IMR-90 (cell line): ENCODE measurements around the gene ZKSCAN1. TPM values are rescaled to one million over a fixed set of nuclear protein-coding genes. Genes with fewer than 3 reads are reported as not detected.

Experiments
- ATAC-seq: fragments of 200-7000 bp; cut with Tn5 transposase; 2 replicates; pipeline ENCODE4 v1.9.1; 2020; ENCODE audit warnings: low read depth, mild to moderate bottlenecking, moderate library complexity
- BruUV-seq: library from RNA; stranded (reverse); fragments of 400-500 nt; replicated peaks from 2 replicates; lab custom pipeline; 2021; lab: Mats Ljungman, UMichigan
- CTCF ChIA-PET: fragments of 300-600 bp; formaldehyde crosslinking; extraction: SDS; loops from one replicate; lab custom pipeline; 2021; ENCODE audit warnings: antibody characterized with exemption; lab: Yijun Ruan, JAX
- POLR2A ChIA-PET: fragments of 300-600 bp; sonication (Branson Sonifier 250); formaldehyde crosslinking; loops from one replicate; lab custom pipeline; 2022; ENCODE audit warnings: antibody characterized with exemption; ENCODE audit not compliant: unreplicated experiment; lab: Charles Lee
- DNase-seq: peaks from one replicate; pipeline ENCODE4 v3.0.0; 2013
- H2AFZ ChIP-seq: replicated peaks from 2 replicates; pipeline ENCODE3; 2013; ENCODE audit warnings: low read length, mild to moderate bottlenecking; ENCODE audit not compliant: poor library complexity
- H2AK5ac ChIP-seq: 2 replicates; pipeline ENCODE4 v1.6.1; 2013; ENCODE audit warnings: low read depth, low read length, inconsistent platforms
- H2AK9ac ChIP-seq: replicated peaks from 2 replicates; pipeline ENCODE3; 2013; ENCODE audit warnings: mild to moderate bottlenecking, low read depth, low read length, moderate library complexity; ENCODE audit not compliant: poor library complexity
- H2BK120ac ChIP-seq: 2 replicates; pipeline ENCODE4 v1.6.1; 2013; ENCODE audit warnings: low read depth, low read length, inconsistent platforms
- H2BK15ac ChIP-seq: 3 replicates; pipeline ENCODE4 v1.6.1; 2013; ENCODE audit warnings: low read depth, low read length, inconsistent platforms
- H2BK20ac ChIP-seq: 2 replicates; pipeline ENCODE4 v1.6.1; 2013; ENCODE audit warnings: low read depth, mild to moderate bottlenecking, inconsistent platforms, low read length, moderate library complexity
- H2BK5ac ChIP-seq: 2 replicates; pipeline ENCODE4 v1.6.1; 2013; ENCODE audit warnings: mild to moderate bottlenecking, low read depth, low read length, inconsistent platforms; ENCODE audit not compliant: poor library complexity, severe bottlenecking
- H3K14ac ChIP-seq: replicated peaks from 2 replicates; pipeline ENCODE4 v1.6.1; 2013; ENCODE audit warnings: low read depth, low read length, inconsistent platforms
- H3K18ac ChIP-seq: 2 replicates; pipeline ENCODE4 v1.6.1; 2013; ENCODE audit warnings: low read depth, low read length, control low read depth
- H3K23ac ChIP-seq: 2 replicates; pipeline ENCODE4 v1.6.1; 2013; ENCODE audit warnings: low read depth, low read length, inconsistent platforms
- H3K27ac ChIP-seq: 2 replicates; pipeline ENCODE4 v1.5.1; 2013; ENCODE audit warnings: mild to moderate bottlenecking, control low read depth, low read length; ENCODE audit not compliant: insufficient read depth
- H3K27me3 ChIP-seq: 2 replicates; pipeline ENCODE4 v1.6.1; 2013; ENCODE audit warnings: low read length; ENCODE audit not compliant: control insufficient read depth, insufficient read depth
- H3K36me3 ChIP-seq: 2 replicates; pipeline ENCODE4 v1.6.1; 2013; ENCODE audit warnings: low read length, mixed read lengths; ENCODE audit not compliant: control insufficient read depth, insufficient read depth
- H3K4ac ChIP-seq: 2 replicates; pipeline ENCODE4 v1.6.1; 2013; ENCODE audit warnings: low read depth, low read length, inconsistent platforms
- H3K4me1 ChIP-seq: 2 replicates; pipeline ENCODE4 v1.6.1; 2013; ENCODE audit warnings: low read length, mixed read lengths; ENCODE audit not compliant: control insufficient read depth, insufficient read depth
- H3K4me2 ChIP-seq: 2 replicates; pipeline ENCODE4 v1.6.1; 2013; ENCODE audit warnings: low read depth, mild to moderate bottlenecking, control low read depth, low read length, moderate library complexity
- H3K4me3 ChIP-seq: 2 replicates; pipeline ENCODE4 v1.5.1; 2013; ENCODE audit warnings: low read depth, mild to moderate bottlenecking, control low read depth, low read length, moderate library complexity; ENCODE audit not compliant: insufficient read depth
- H3K56ac ChIP-seq: 2 replicates; pipeline ENCODE4 v1.6.1; 2013; ENCODE audit warnings: low read length, inconsistent platforms; ENCODE audit not compliant: insufficient read depth; ENCODE audit errors: extremely low read depth
- H3K79me1 ChIP-seq, 2 experiments: 2 replicates each; pipeline ENCODE4 v1.6.1; 2013; ENCODE audit warnings: low read length in 2 of 2, inconsistent platforms in 1 of 2, low read depth in 1 of 2
- H3K9ac ChIP-seq: 2 replicates; pipeline ENCODE4 v1.6.1; 2013; ENCODE audit warnings: low read depth, low read length, control low read depth
- H3K9me1 ChIP-seq: 2 replicates; pipeline ENCODE4 v1.6.1; 2013; ENCODE audit warnings: low read length, inconsistent platforms; ENCODE audit not compliant: insufficient read depth
- H3K9me3 ChIP-seq: 2 replicates; pipeline ENCODE4 v1.6.1; 2013; ENCODE audit warnings: low read length; ENCODE audit not compliant: control insufficient read depth, insufficient read depth
- H4K20me1 ChIP-seq: 2 replicates; pipeline ENCODE4 v1.6.1; 2013; ENCODE audit warnings: low read length, inconsistent platforms; ENCODE audit not compliant: insufficient read depth
- H4K5ac ChIP-seq: 2 replicates; pipeline ENCODE4 v1.6.1; 2013; ENCODE audit warnings: mild to moderate bottlenecking, low read depth, low read length, control low read depth
- H4K8ac ChIP-seq, 2 experiments: 2 replicates each; pipeline ENCODE4 v1.6.1; 2013; ENCODE audit warnings: low read depth in 2 of 2, low read length in 2 of 2, control low read depth in 1 of 2, inconsistent platforms in 1 of 2
- H4K91ac ChIP-seq: 2 replicates; pipeline ENCODE4 v1.6.1; 2013; ENCODE audit warnings: low read depth, low read length, inconsistent platforms; ENCODE audit not compliant: insufficient read depth
- RCOR1 ChIP-seq: IDR thresholded peaks from 2 replicates; pipeline ENCODE4 v1.6.1; 2012; ENCODE audit warnings: mild to moderate bottlenecking, low read length, improper control_type of control experiment; ENCODE audit not compliant: insufficient replicate concordance
- WGBS, 2 experiments: methylation state at CpG; one replicate each; pipeline versions ENCODE4 v1.1.5 to v1.1.7; 2013; ENCODE audit warnings: missing lambda C conversion rate in 2 of 2; ENCODE audit not compliant: insufficient read length in 1 of 2; ENCODE audit errors: extremely low coverage in 2 of 2; 5-methylcytosine and 5-hydroxymethylcytosine counted together
- dilution Hi-C: fragments of 300-500 bp; cut with HindIII; formaldehyde crosslinking; loops from one replicate; pipeline ENCODE4 v1.14.3; 2018; ENCODE audit warnings: low sequenced_read_pairs; ENCODE audit not compliant: unreplicated experiment
- in situ Hi-C: fragments of 300-500 bp; cut with MboI; formaldehyde crosslinking; loops from 3 replicates; pipeline ENCODE4 v1.14.3; 2019; ENCODE audit warnings: low sequenced_read_pairs, inconsistent platforms, mixed read lengths
- intact Hi-C: fragments of 100-400 bp; cut with micrococcal nuclease; formaldehyde crosslinking; loops from 2 replicates; pipeline ENCODE4 v1.10.0; 2022
- polyA plus RNA-seq, 3 experiments: library from polyadenylated mRNA; depleted of rRNA; stranded (reverse); fragments of >200 nt; gene quantifications; 2 replicates each; pipeline ENCODE4 v1.2.3, GENCODE V29; 2012; ENCODE audit warnings: low replicate concordance in 1 of 3
- total RNA-seq: library from RNA; depleted of rRNA; stranded (reverse); fragments of >200 nt; gene quantifications from 2 replicates; pipeline ENCODE4 v1.2.3, GENCODE V29; 2012

Gene ZKSCAN1
- total and polyA plus RNA-seq, 2 of the 4 experiments (the other 2 are of a cell fraction) = 13.7 to 40.7 TPM

GRCh38 chr7:99992330-99993038 is 22.9 kb upstream of the ZKSCAN1 start:
- ATAC-seq (no peak), DNase-seq (no peak)
- no peaks in the 10 kb centered on the region for H3K36me3 ChIP-seq
- H4K5ac ChIP-seq = no peak overlapping the region
- H2AK5ac ChIP-seq = no peak overlapping the region
- no peak overlapping the region for H3K56ac ChIP-seq
- no peaks in the 10 kb centered on the region for H4K20me1 ChIP-seq
- no peak overlapping the region for H4K8ac ChIP-seq
- no peak overlapping the region for H2AK9ac ChIP-seq
- no peak overlapping the region for H3K18ac ChIP-seq
- dilution Hi-C loops (no loop called here), intact Hi-C loops (loop anchor here (5.0 kb wide), 1 partner anchor 375 kb away; the partner anchor contains the start of gene ZSCAN25), in situ Hi-C loops (loop anchor here (5.0 to 25.0 kb wide), 3 partner anchors 60 to 1295 kb away; no protein-coding TSS in a partner anchor)
- H3K9me3 ChIP-seq = no peaks in the 10 kb centered on the region
- H3K27ac ChIP-seq = no peak overlapping the region
- no peak overlapping the region for H4K91ac ChIP-seq
- no peaks in the 10 kb centered on the region; the same call in 1 of the 2 replicates for H3K4me1 ChIP-seq
- H3K14ac ChIP-seq = no peak overlapping the region
- no peak overlapping the region for H3K4me3 ChIP-seq
- 75% methylated on average over 15 of the region's 21 CpGs; no CpG with 5 or more reads in 1 of the 2 experiments for WGBS, 2 experiments
- no TSS peak for BruUV-seq
- no peak overlapping the region for H2BK15ac ChIP-seq
- no peak for TF ChIP-seq RCOR1
- H3K79me1 ChIP-seq = no peaks in the 10 kb centered on the region
- no peak overlapping the region for H3K9ac ChIP-seq
- CTCF ChIA-PET = no interaction called here
- H2AFZ ChIP-seq = no peak overlapping the region
- H3K4ac ChIP-seq = no peak overlapping the region
- no peak overlapping the region for H2BK5ac ChIP-seq
- H3K27me3 ChIP-seq = peaks cover 6% of the 10 kb centered on the region; the same call in 1 of the 2 replicates
- no peaks in the 10 kb centered on the region for H3K9me1 ChIP-seq
- no peak overlapping the region for H2BK120ac ChIP-seq
- H2BK20ac ChIP-seq = no peak overlapping the region
- POLR2A ChIA-PET = no interaction called here
- H3K4me2 ChIP-seq = no peak overlapping the region
- H3K23ac ChIP-seq = no peak overlapping the region
